Measurements from ENCODE around the gene APOL5. TPM values are rescaled to one million over a fixed set of nuclear protein-coding genes. Genes with fewer than 3 reads are reported as not detected.

Gene APOL5
- total and polyA plus RNA-seq, 9 of the 15 experiments (the other 6 are each of a cell fraction or from before 2014, with no cell fraction given): not detected

- in situ Hi-C loops (cut with MboI) (no loop called here), intact Hi-C loops (cut with micrococcal nuclease) (no loop called here)
- no peaks in the 10 kb centered on the region; a peak in 2 of 5 replicates for H3K4me1 ChIP-seq (replicated peaks in 1 of 2; ENCODE audit: control insufficient read depth in 2 of 2, insufficient read depth in 2 of 2, low read length in 2 of 2)
- ATAC-seq: no peak
- H2AFZ ChIP-seq (ENCODE audit: low read depth, low read length): no peak overlapping the region
- FAIRE-seq: no peak
- H3K4me2 ChIP-seq (ENCODE audit: insufficient read depth, low read length): no peak overlapping the region
- BruUV-seq (replicated peaks): no TSS peak
- no peak overlapping the region for H3K4me3 ChIP-seq
- H3K27me3 ChIP-seq (ENCODE audit: control insufficient read depth in 2 of 2, insufficient read depth in 2 of 2, low read length in 2 of 2): peaks cover 0 to 6% of the 10 kb centered on the region in 2 experiments; a peak in 1 of 5 replicates
- H3K9ac ChIP-seq (ENCODE audit: insufficient read depth in 1 of 2, low read depth in 2 of 2, low read length in 2 of 2): no peak overlapping the region
- no peaks in the 10 kb centered on the region for H3K9me3 ChIP-seq (replicated peaks; ENCODE audit: control insufficient read depth, insufficient read depth, low read depth, low read length)
- TF ChIP-seq CBFB (CRISPR knock-in tag; IDR thresholded peaks at IDR 0.05) (no peak), SMARCA4 (IDR thresholded peaks at IDR 0.05) (no peak), NFIX (CRISPR knock-in tag; IDR thresholded peaks at IDR 0.05; ENCODE audit: low read depth) (no peak), CREBBP (IDR thresholded peaks at IDR 0.05; ENCODE audit: low read depth, low read length) (no peak), TRIM28 (IDR thresholded peaks at IDR 0.05) (no peak), MTA2 (IDR thresholded peaks at IDR 0.05; ENCODE audit: low read depth) (no peak), ASH1L (IDR thresholded peaks at IDR 0.05; ENCODE audit: borderline replicate concordance, low read depth, partially characterized antibody) (no peak), ZNF644 (tag; IDR thresholded peaks at IDR 0.05; ENCODE audit: low read depth) (no peak), CCNT2 (IDR thresholded peaks at IDR 0.05; ENCODE audit: borderline replicate concordance, extremely low read depth, insufficient read length, low read depth, low read length) (no peak), ETV1 (tag; conservative IDR thresholded peaks at IDR 0.05; ENCODE audit: low read depth) (no peak), TFAM (CRISPR knock-in tag; conservative IDR thresholded peaks at IDR 0.05) (no peak), TAF1 (IDR thresholded peaks at IDR 0.05; ENCODE audit: control insufficient read depth, extremely low read depth, insufficient read depth, low read length, severe bottlenecking) (no peak), PHB (CRISPR knock-in tag; IDR thresholded peaks at IDR 0.05) (no peak), FOXJ2 (tag; IDR thresholded peaks at IDR 0.05) (no peak)
- H3K79me2 ChIP-seq (ENCODE audit: control insufficient read depth, insufficient read depth, low read length): no peaks in the 10 kb centered on the region
- ChIA-PET POLR2A (interaction anchor here (0.6 to 1.3 kb wide), 2 partner anchors 20 to 104 kb away, joined by 4 to 5 read pairs; no protein-coding TSS in a partner anchor), CTCF (ENCODE audit: low intra/inter-chr PET ratio) (no interaction called here)
- 62% methylated on average over 3 of the region's 3 CpGs for WGBS (ENCODE audit: insufficient coverage, low coverage, missing lambda C conversion rate)
- H3K36me3 ChIP-seq (ENCODE audit: control insufficient read depth, insufficient read depth, low read length): no peaks in the 10 kb centered on the region
- H3K27ac ChIP-seq (ENCODE audit: extremely low read depth, low read depth, low read length): no peak overlapping the region
- H4K20me1 ChIP-seq (replicated peaks; ENCODE audit: control insufficient read depth, insufficient read depth, low read length): no peaks in the 10 kb centered on the region
- no peaks in the 10 kb centered on the region for H3K9me1 ChIP-seq (ENCODE audit: control insufficient read depth, insufficient read depth, low read length)
- DNase-seq (ENCODE audit: extremely low read depth in 1 of 4, low spot score in 3 of 4): no peak
These were observed 12.5 kb upstream of the APOL5 start for GRCh38 chr22:35705141-35705540.
